GM13977 (cell line): ENCODE data around the gene TNFSF15.

Experiments used
- DNase-seq: peaks from one replicate; pipeline ENCODE4 v3.0.0; 2012; ENCODE audit warnings: low spot score
- CTCF ChIP-seq: IDR thresholded peaks from 2 replicates; pipeline ENCODE4 v1.5.1; 2012; ENCODE audit warnings: mild to moderate bottlenecking, control low read depth; ENCODE audit not compliant: insufficient read depth; ENCODE audit errors: extremely low read depth, missing control alignments
- in situ Hi-C: fragments of 300-500 bp; cut with MboI; formaldehyde crosslinking; loops from one replicate; pipeline ENCODE4 v1.12.0; 2022; ENCODE audit warnings: low sequenced_read_pairs, low pct_unique_long_range_greater_than_20kb, mixed read lengths, inconsistent platforms; ENCODE audit not compliant: unreplicated experiment

The TNFSF15 gene

GRCh38 chr9:114805670-114806525 lies at the start of gene TNFSF15:
Gene TNFSF15 (minus strand): TSS chr9:114806039. CDS start chr9:114806012, 27 bp downstream.
- no peak for TF ChIP-seq CTCF
- in situ Hi-C loops: no loop called here
- peak; percentile 17 for DNase-seq

- no peak for TF ChIP-seq CTCF
- in situ Hi-C loops: no loop called here
- no peak for DNase-seq
Observed at GRCh38 chr9:114855488-114855887, 49.6 kb upstream of the TNFSF15 start.

- DNase-seq: no peak
- TF ChIP-seq CTCF: no peak
- in situ Hi-C loops: no loop called here
Observed at GRCh38 chr9:114854736-114855355, 49.0 kb upstream of the TNFSF15 start.

- DNase-seq: no peak
- in situ Hi-C loops: no loop called here
- TF ChIP-seq CTCF: no peak
Observed at GRCh38 chr9:114853071-114853855, 47.4 kb upstream of the TNFSF15 start.

GRCh38 chr9:114852050-114852594 lies 46.3 kb upstream of the TNFSF15 start:
- DNase-seq: no peak
- no peak for TF ChIP-seq CTCF
- in situ Hi-C loops: no loop called here

- DNase-seq: no peak
- no peak for TF ChIP-seq CTCF
- in situ Hi-C loops: no loop called here
Observed at GRCh38 chr9:114851306-114851705, 45.5 kb upstream of the TNFSF15 start.
